Mucosa of gallbladder (tissue), 1 donor: ENCODE data around the gene LUZP1. TPM values are rescaled to one million over a fixed set of nuclear protein-coding genes. Genes with fewer than 3 reads are reported as not detected.

Experiments used
- DNase-seq: peaks from one replicate; pipeline ENCODE4 v3.0.0-alpha.2; 2020; ENCODE audit warnings: low spot score
- total RNA-seq: library from RNA; stranded (reverse); gene quantifications from one replicate; pipeline ENCODE4 v1.2.1, GENCODE V29; 2021
- donor health status: DM: no; HTN: no; CAD: no.

Gene LUZP1
- total RNA-seq, 1 donor from 2014 or later, result 40.8 TPM

- no peak for DNase-seq
Measured at GRCh38 chr1:23152966-23153684, 15.5 kb downstream of the LUZP1 start.

- DNase-seq, result no peak
Measured at GRCh38 chr1:23150742-23151141, 17.9 kb downstream of the LUZP1 start.

GRCh38 chr1:23150125-23150524 lies 18.5 kb downstream of the LUZP1 start:
- DNase-seq, result no peak

- DNase-seq, result peak; percentile 53
Measured at GRCh38 chr1:23149114-23149513, 19.5 kb downstream of the LUZP1 start.

DNA sequence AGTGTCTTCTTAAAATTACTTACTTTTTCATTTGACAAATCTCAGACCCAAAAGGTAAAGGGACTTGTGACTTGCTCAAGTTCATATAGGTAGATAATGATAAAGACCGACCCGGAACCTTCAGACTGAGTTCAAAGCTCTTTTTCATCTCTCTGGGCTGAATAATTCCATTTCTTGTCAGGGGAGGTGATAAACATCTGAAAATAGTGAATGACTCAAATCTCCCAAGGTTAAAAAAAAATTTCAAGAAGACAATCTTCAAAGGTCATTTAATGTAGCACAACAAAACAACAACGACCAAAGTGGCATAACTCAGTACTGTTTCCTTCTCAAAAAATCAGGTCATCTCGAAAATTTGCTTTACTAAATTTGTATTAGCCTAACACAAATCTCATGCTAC lies 20.6 kb downstream of the LUZP1 start:
- DNase-seq, result no peak

DNA sequence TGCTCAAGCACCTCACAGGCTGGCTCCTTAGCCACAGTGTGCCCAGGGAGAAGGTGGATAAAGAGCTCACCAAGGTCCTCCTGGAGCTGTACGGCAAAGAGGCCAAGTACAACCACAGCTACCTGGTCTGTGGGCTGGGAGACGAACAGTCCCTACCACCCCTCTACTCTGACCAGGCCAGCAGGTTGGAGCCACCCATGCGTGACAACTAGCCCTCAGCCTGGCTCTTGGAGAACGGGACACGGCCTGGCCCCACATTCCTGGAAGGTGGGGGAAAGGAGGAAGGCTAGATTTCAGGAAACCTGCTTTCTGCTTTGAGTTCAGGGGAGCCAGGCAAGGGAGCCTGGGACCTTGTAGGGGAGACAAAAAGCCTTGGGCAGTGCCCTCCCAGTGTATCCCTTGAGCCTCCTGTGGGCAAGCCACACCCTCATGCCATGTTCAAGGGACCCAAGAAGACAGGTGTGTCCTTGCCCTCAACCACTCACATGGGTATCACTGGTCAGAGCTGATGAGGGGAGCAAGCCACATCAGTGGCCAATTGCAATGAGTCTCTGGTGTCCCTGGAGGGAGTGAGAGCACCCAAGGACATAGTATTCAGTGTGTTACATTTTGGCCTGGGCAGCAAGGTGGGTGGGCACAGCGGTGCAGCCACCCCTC lies 27.6 kb downstream of the LUZP1 start:
- DNase-seq, result no peak

DNA sequence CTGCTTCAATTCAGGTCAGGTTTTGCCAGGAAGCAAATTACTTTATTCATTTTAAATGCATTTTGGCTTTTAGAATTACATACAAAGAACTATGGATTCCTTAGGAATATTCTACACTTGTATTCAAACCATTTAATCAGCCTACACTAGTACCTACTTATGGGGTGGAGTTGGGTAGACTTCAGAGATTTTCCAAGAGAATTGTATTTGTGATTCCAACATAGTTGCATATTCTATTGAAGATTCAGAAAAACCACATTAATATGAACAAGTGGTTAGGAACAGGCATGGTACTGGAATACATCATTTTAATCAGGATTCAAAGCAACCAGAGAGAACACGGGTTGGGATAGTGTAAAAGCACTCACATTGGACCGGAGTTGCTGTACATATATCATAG lies 33.4 kb downstream of the LUZP1 start:
- DNase-seq, result no peak

GRCh38 chr1:23134055-23134454 lies 34.6 kb downstream of the LUZP1 start:
- no peak for DNase-seq

GRCh38 chr1:23133587-23133986 lies 35.1 kb downstream of the LUZP1 start:
- no peak for DNase-seq

- DNase-seq, result no peak
Measured at GRCh38 chr1:23132033-23132432, 36.6 kb downstream of the LUZP1 start.

DNA sequence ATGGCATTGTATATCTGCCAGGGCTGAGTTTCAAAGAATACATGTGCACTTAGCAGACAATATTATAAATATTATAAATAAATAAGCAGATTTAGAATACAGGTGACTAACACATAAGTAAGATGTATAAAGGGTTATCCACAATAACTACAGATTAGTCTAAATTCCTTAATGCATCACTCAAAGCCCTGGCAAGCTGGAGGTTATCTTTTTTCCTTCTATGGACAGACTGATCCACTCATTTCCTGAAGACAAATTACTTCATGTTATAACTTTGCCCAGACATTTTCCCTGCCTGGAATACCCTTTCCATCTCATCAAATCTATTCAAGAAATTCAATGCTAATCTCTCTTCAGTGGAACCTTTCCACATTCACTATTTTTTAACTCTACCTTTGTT lies 38.8 kb downstream of the LUZP1 start:
- no peak for DNase-seq

- no peak for DNase-seq
Measured at GRCh38 chr1:23126801-23127200, 41.9 kb downstream of the LUZP1 start.

- DNase-seq, result no peak
Measured at GRCh38 chr1:23126200-23126599, 42.5 kb downstream of the LUZP1 start.

- no peak for DNase-seq
Measured at GRCh38 chr1:23125489-23125888, 43.2 kb downstream of the LUZP1 start.

- DNase-seq, result no peak
Measured at GRCh38 chr1:23124259-23125026, 44.2 kb downstream of the LUZP1 start.

GRCh38 chr1:23123528-23123927 lies 45.1 kb downstream of the LUZP1 start:
- DNase-seq, result peak; percentile 21

- DNase-seq, result no peak
Measured at GRCh38 chr1:23122796-23123195, 45.9 kb downstream of the LUZP1 start.

- DNase-seq, result peak; percentile 22
Measured at GRCh38 chr1:23122023-23122748, 46.5 kb downstream of the LUZP1 start.

GRCh38 chr1:23120383-23120782 lies 48.3 kb downstream of the LUZP1 start:
- no peak for DNase-seq

DNA sequence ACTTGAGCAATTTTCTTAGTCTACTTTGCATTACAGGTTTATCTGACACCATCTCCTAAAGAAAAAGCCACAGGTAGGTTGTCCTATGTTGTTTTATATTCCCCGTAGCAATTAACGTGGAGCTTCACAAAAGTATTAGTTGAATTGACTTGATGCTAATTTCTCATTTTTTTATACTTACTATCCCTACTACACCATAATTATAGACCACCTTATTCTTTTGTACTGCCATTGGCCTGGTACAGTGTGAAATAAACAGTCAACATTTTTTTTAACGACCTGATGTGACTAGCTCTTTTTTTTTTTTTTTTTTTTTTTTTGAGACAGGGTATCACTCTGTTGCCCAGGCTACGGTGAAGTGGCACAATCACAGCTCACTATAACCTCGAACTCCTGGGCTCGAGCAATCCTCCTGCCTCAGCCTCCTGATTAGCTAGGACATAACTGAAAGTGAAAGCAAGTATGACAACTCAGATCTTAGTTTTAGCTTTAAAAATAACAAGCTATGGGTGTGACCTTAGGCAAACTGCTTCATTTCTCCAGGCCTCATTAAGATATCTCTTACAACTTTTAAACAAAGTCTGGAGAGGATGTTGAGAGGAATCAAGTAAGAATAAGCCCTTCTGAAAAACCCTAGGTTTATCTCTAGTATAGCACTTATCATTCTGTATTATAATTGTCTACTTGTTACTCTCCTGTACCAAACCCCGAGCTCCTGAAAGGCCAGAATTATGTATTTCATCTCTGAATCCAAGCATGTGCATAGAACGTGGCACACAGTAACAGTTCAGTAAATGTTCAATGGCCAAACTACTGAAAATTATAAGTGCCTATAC lies 49.5 kb downstream of the LUZP1 start:
- DNase-seq, result no peak

DNA sequence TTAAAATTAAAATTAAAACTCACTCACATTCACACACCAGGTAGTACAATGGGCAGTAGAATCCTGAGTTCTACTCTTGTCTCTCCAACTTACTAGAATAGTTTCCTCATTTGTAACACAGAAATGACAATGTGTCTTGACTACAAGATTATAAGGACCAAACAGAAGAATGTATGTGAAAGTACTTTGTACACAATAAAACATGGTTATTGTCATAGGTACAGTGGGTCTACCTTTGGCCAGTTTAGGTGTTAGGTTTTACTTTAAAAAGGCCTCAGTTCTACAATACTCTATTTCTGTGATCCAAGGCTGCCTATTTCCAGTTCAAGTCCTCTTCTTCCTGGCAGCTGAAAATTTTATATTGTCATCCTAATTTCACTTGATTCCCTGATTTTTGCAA lies 50.2 kb downstream of the LUZP1 start:
- no peak for DNase-seq
